ACC112 (cell line): Measurements from ENCODE around the gene DLG2.

Experiments
- H2AFZ ChIP-seq: fragments of 200-600 bp; sonication (generic); one replicate; pipeline ENCODE4 v1.6.0; 2017; ENCODE audit warnings: antibody characterized with exemption, low read length; ENCODE audit not compliant: unreplicated experiment
- H3K27ac ChIP-seq: fragments of 200-600 bp; sonication (generic); 2 replicates; pipeline ENCODE4 v1.5.1; 2014; ENCODE audit warnings: low read depth, mild to moderate bottlenecking, antibody characterized with exemption, low read length, moderate library complexity
- H3K27me3 ChIP-seq: fragments of 200-600 bp; sonication (generic); 2 replicates; pipeline ENCODE4 v1.6.1; 2014; ENCODE audit warnings: mild to moderate bottlenecking, antibody characterized with exemption, low read length, moderate library complexity, mixed read lengths; ENCODE audit not compliant: insufficient read depth
- H3K36me3 ChIP-seq: fragments of 200-600 bp; sonication (generic); 2 replicates; pipeline ENCODE4 v1.6.1; 2016; ENCODE audit warnings: mild to moderate bottlenecking, antibody characterized with exemption, low read length, moderate library complexity, mixed read lengths; ENCODE audit not compliant: insufficient read depth
- H3K4me1 ChIP-seq: fragments of 200-600 bp; sonication (generic); one replicate; pipeline ENCODE4 v1.6.1; 2016; ENCODE audit warnings: low read length, mixed read lengths; ENCODE audit not compliant: insufficient read depth, unreplicated experiment, control insufficient read depth
- H3K4me3 ChIP-seq: fragments of 200-600 bp; sonication (generic); 2 replicates; pipeline ENCODE4 v1.5.1; 2014; ENCODE audit warnings: mild to moderate bottlenecking, low read depth, low read length
- H3K79me2 ChIP-seq: fragments of 200-600 bp; sonication (generic); one replicate; pipeline ENCODE4 v1.6.0; 2016; ENCODE audit warnings: low read length; ENCODE audit not compliant: control insufficient read depth, unreplicated experiment, insufficient read depth

DLG2 gene

GRCh38 chr11:83520849-83521248, 2106.3 kb downstream of the DLG2 start:
- Histone ChIP-seq H3K36me3 (no peaks in the 10 kb centered on the region), H3K27ac (no peak overlapping the region), H3K79me2 (no peaks in the 10 kb centered on the region), H2AFZ (no peak overlapping the region), H3K4me3 (no peak overlapping the region), H3K27me3 (peaks cover 10% of the 10 kb centered on the region), H3K4me1 (no peaks in the 10 kb centered on the region)

- H3K36me3 ChIP-seq: no peaks in the 10 kb centered on the region
- H3K4me1 ChIP-seq: no peaks in the 10 kb centered on the region
- H3K4me3 ChIP-seq: no peak overlapping the region
- no peak overlapping the region for H2AFZ ChIP-seq
- H3K79me2 ChIP-seq: no peaks in the 10 kb centered on the region
- peaks cover 18% of the 10 kb centered on the region; the same call in 1 of the 2 replicates for H3K27me3 ChIP-seq
- H3K27ac ChIP-seq: no peak overlapping the region
Measured at GRCh38 chr11:83511646-83512045, 2115.5 kb downstream of the DLG2 start.

DNA sequence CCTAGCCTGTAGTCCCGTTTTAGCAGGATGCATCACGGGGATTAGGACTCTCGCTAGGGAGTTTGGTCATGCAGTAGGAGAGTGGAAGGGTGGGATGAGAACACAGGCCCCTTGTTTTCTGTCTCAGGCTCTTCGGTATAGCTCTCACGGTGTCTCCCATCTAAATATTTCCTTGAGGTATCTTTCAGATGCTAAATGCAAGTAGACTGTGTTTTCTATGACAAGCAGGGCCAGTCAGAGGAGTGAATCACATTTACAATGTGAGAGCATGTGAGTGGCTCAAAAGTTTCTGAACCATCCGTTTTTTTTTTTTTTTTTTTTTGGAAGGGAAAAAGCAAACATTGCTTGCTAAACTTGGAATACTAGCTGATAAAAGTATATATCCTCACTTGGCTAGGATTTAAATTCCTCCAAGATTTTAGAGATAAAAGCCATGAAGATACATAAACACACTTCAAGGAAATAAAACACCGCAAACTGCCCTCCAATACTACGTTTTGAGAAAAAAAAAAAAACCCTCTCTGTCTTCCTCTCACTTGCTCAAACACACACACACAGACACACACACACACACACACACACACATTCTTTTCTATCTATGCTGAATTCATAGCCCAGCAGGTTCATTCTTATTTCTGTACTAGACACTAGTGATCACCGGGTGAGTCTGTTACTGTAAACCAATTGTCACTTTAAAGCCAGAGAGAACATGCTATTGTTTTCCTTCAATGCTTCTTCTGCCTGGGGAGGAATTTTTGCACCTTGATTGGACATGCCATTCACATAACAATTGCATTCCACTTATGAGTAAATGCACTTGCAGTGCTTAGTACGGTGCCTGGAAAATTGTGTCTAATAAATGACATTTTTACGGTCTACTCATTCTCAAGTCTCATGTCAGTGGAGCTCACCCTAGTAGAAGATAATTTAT, 2116.3 kb downstream of the DLG2 start:
- no peak overlapping the region for H3K27ac ChIP-seq

DNA sequence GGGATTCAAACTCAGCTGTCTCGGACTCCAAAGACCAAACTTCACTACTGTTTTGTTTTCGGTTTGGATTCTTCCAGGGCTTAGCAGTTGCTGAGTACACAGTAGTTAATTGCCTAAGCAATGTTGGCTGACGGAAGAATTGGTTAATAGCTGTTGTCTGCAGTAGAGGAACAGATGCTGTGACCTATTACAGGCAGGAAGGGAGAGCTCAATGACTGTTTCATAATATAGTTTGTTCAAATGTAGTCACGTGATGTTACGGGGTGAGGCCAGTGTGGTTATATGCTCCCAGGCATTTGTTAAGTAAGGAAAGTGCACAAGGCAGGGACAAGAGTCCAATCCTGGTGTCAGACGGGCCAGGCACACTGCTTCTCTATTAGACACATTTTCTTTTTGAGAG, 2118.3 kb downstream of the DLG2 start:
- no peak overlapping the region for H3K4me3 ChIP-seq
- peaks cover 18% of the 10 kb centered on the region; the same call in 1 of the 2 replicates for H3K27me3 ChIP-seq
- no peaks in the 10 kb centered on the region for H3K79me2 ChIP-seq
- H3K27ac ChIP-seq: no peak overlapping the region
- no peak overlapping the region for H2AFZ ChIP-seq
- no peaks in the 10 kb centered on the region for H3K4me1 ChIP-seq
- no peaks in the 10 kb centered on the region for H3K36me3 ChIP-seq

More for the DNA sequence above, 2116.3 kb downstream of the DLG2 start:
- Histone ChIP-seq H3K36me3 (no peaks in the 10 kb centered on the region), H3K4me1 (no peaks in the 10 kb centered on the region), H3K27me3 (peaks cover 18% of the 10 kb centered on the region; the same call in 1 of the 2 replicates), H2AFZ (no peak overlapping the region), H3K79me2 (no peaks in the 10 kb centered on the region), H3K4me3 (no peak overlapping the region)

DNA sequence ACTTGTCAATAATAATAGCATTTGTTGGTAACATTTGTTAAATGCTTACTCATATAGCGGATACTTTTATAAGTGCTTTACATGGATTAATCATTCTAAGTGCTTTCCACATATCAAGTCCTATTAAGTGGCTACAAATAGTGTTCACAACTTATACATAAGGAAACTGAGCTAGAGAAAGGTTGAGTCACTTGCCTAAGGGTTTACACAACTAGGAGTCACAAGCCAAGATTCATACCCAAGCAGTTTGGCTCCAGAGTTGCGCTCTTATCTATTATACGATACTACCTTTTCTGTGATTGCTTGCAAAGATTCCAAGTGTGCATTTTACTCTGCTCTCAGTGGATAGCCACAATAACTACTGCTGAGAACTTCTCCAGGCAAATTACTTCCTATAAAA, 2125.1 kb downstream of the DLG2 start:
- Histone ChIP-seq H3K27me3 (no peaks in the 10 kb centered on the region), H3K4me3 (no peak overlapping the region), H2AFZ (no peak overlapping the region), H3K27ac (no peak overlapping the region), H3K4me1 (no peaks in the 10 kb centered on the region), H3K79me2 (no peaks in the 10 kb centered on the region), H3K36me3 (no peaks in the 10 kb centered on the region)

GRCh38 chr11:83493917-83494316, 2133.2 kb downstream of the DLG2 start:
- Histone ChIP-seq H3K79me2 (no peaks in the 10 kb centered on the region), H3K27me3 (peaks cover 16% of the 10 kb centered on the region; the same call in 1 of the 2 replicates), H3K4me1 (no peaks in the 10 kb centered on the region), H3K4me3 (no peak overlapping the region), H3K27ac (no peak overlapping the region), H2AFZ (no peak overlapping the region), H3K36me3 (no peaks in the 10 kb centered on the region)

DNA sequence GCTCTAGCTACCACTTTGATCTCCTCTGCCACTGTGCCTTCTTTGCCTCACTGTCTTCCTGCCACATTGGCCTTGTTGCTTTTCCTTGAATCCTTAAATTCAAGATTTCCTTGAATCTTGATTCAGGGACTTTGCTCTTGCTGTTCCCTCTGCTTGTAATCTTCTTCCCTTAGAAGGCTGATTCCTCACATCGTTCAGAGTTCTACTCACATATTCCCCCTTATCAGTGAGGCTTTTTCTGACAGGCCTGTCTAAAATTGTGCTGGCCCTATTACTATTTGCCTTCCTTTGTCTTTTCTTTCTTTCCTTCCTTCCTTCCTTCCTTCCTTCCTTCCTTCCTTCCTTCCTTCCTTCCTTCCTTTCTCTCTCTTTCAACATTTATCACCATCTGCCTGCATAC, 2134.1 kb downstream of the DLG2 start:
- peaks cover 22% of the 10 kb centered on the region; the same call in 1 of the 2 replicates for H3K27me3 ChIP-seq
- no peak overlapping the region for H2AFZ ChIP-seq
- no peak overlapping the region for H3K4me3 ChIP-seq
- no peaks in the 10 kb centered on the region for H3K4me1 ChIP-seq
- no peaks in the 10 kb centered on the region for H3K79me2 ChIP-seq
- no peaks in the 10 kb centered on the region for H3K36me3 ChIP-seq
- no peak overlapping the region for H3K27ac ChIP-seq

- Histone ChIP-seq H3K27me3 (peaks cover 32% of the 10 kb centered on the region), H3K4me1 (no peaks in the 10 kb centered on the region), H3K27ac (no peak overlapping the region), H3K4me3 (no peak overlapping the region), H2AFZ (no peak overlapping the region), H3K36me3 (no peaks in the 10 kb centered on the region), H3K79me2 (no peaks in the 10 kb centered on the region)
Measured at GRCh38 chr11:83483808-83484207, 2143.3 kb downstream of the DLG2 start.

- Histone ChIP-seq H2AFZ (no peak overlapping the region), H3K4me1 (no peaks in the 10 kb centered on the region), H3K4me3 (no peak overlapping the region), H3K27ac (no peak overlapping the region), H3K79me2 (no peaks in the 10 kb centered on the region), H3K27me3 (peaks cover 37% of the 10 kb centered on the region), H3K36me3 (no peaks in the 10 kb centered on the region)
Measured at GRCh38 chr11:83480811-83481210, 2146.3 kb downstream of the DLG2 start.

DNA sequence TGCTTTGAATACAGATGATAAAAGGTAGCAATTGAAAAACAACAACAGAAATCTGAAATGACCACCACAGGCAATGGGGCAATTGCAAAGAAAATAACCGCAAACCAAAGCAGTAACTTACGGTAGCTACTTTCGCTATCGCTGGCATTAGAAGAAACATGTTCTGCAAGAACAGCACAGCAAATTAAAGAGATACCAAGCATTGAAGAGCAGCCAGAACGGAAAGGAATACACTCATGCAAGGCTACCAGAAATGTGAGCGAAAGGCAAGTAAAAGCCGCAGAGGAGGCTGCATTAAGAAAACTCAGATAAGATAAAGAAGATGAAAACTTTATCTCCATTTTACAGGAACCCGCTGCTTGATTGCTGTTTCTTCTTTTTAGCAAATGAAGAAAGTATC, 2146.9 kb downstream of the DLG2 start:
- no peak overlapping the region for H3K27ac ChIP-seq
- no peak overlapping the region for H2AFZ ChIP-seq
- H3K4me3 ChIP-seq: no peak overlapping the region
- H3K79me2 ChIP-seq: no peaks in the 10 kb centered on the region
- H3K36me3 ChIP-seq: no peaks in the 10 kb centered on the region
- H3K4me1 ChIP-seq: no peaks in the 10 kb centered on the region
- H3K27me3 ChIP-seq: peaks cover 40% of the 10 kb centered on the region

DNA sequence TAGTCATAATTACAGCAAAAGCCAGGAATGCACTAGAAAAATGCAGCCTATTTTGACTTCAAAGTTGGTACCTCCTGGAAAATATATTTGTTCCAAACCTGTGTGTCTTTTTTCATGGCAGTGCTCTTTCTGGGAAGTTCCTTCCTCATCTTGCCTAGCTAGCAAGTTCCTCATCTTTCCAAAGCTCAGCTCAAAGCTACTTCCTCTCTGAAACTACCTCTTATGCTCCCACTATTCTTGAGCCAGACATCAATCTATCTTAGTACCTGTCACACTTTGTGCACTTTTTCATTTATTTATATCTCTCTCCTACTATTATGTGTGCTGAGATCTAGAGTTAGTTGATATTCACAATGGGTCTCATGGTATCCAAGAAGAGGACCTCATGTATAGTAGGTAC, 2149.4 kb downstream of the DLG2 start:
- Histone ChIP-seq H2AFZ (no peak overlapping the region), H3K36me3 (no peaks in the 10 kb centered on the region), H3K27me3 (peaks cover 31% of the 10 kb centered on the region), H3K27ac (no peak overlapping the region), H3K4me3 (no peak overlapping the region), H3K79me2 (no peaks in the 10 kb centered on the region), H3K4me1 (no peaks in the 10 kb centered on the region)
